ENCODE data around the gene AMDHD2. TPM values are rescaled to one million over a fixed set of nuclear protein-coding genes. Genes with fewer than 3 reads are reported as not detected.
"Not testable (repeated sequence)": the region's sequence is repeated elsewhere in the genome, so short reads cannot be mapped to it uniquely, and the experiment has no call there.

Gene AMDHD2
- polyA plus RNA-seq, 1 experiment = 15.9 TPM

DNA sequence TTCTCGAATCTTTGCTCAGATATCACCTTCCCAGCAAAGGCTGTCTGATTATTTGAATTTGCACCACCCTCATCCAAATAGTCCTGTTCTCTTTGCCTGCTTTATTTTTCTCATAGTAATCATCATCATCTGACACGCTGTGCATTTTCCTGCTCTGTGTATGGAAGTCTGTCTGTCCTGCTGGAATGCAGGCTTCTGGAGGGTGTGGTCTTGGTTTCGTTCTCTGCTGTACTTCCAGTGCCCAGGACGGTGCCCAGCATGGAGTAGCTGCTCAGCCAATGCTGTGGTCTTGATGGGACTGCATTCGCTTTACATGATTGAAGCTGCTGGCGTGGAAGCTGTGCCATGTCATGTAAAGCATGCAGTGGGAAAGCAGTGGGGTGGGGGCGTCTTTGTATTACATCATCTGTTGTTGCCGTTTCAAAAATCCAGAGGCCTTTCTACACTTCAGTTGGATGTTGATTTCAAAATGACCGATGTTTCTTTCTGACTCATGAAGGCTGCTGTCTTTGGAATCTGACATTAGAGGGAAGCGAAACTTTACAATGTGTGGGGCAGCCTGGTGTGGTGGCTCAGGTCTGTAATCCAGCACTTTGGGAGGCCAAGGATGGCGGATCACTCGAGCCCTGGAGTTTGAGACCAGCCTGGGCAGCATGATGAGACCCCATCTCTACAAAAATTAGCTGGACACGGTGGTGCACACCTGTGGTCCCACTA is 34.7 kb downstream of the AMDHD2 start:
- CTCF ChIA-PET; POLR2A ChIA-PET; DNase-seq (ENCODE audit: low read depth): not testable (repeated sequence)

DNA sequence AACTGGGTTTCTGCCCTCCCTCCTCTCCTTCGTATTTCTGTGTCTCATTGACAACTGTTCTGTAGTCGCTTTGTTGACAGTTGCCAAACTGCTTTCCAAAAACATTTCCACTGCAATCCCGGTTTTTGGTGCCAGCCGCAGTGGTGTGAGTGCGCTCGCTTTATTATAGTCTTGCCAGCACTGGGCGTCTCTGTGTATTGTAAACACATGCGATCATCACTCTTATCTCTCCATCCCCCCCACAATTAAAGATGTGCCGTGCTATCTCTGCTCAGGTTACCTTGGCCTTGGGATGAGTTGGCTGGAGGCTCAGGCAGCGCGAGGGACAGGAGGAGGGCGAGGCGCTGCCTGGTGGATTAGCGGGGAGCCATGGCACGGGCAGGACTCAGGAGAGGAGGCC is 37.0 kb downstream of the AMDHD2 start:
- DNase-seq (ENCODE audit: low read depth); POLR2A ChIA-PET; H3K36me3 ChIP-seq (ENCODE audit: control insufficient read depth, insufficient read depth, low read length); CTCF ChIA-PET; H3K4me3 ChIP-seq (ENCODE audit: low read depth, low read length); H3K27me3 ChIP-seq (ENCODE audit: control insufficient read depth, insufficient read depth, low read length): not testable (repeated sequence)

More for the DNA sequence above, 34.7 kb downstream of the AMDHD2 start:
- H3K36me3 ChIP-seq (ENCODE audit: control insufficient read depth, insufficient read depth, low read length); H3K27me3 ChIP-seq (ENCODE audit: control insufficient read depth, insufficient read depth, low read length); H3K4me3 ChIP-seq (ENCODE audit: low read depth, low read length): not testable (repeated sequence)

DNA sequence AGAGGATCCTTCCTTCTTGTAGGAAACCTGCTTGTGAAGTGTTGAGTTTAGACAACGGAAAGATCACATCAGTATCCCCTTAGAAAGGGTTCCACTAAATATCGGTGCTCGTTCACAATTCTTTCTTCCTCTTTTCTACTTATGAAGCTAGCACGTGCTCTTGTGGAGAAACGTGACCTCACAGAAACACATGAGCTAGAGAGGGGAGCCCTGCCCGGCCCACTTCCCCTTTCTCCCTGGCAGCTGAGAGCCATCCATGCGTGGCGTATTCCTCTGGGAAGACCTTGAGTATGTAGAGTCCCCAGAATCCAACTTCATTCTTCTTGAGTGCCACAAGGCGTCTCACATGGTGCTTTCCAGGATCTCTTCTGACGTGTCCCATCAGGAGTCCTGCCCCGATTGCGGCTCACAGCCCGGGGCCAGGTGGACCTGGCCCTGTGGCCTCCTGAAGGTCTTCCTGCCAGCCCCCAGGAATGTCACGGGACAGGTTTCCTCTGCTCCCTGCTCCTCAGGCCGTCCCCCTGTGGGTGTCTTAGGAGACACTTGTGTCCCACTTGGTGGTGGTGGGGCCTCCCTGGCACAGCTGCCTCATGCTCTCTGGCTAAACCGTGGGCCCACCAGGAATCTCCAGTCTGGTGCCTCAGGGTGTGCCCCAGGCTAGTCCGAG is 40.1 kb downstream of the AMDHD2 start:
- DNase-seq (ENCODE audit: low read depth); CTCF ChIA-PET; POLR2A ChIA-PET; H3K27me3 ChIP-seq (ENCODE audit: control insufficient read depth, insufficient read depth, low read length); H3K4me3 ChIP-seq (ENCODE audit: low read depth, low read length); H3K36me3 ChIP-seq (ENCODE audit: control insufficient read depth, insufficient read depth, low read length): not testable (repeated sequence)

DNA sequence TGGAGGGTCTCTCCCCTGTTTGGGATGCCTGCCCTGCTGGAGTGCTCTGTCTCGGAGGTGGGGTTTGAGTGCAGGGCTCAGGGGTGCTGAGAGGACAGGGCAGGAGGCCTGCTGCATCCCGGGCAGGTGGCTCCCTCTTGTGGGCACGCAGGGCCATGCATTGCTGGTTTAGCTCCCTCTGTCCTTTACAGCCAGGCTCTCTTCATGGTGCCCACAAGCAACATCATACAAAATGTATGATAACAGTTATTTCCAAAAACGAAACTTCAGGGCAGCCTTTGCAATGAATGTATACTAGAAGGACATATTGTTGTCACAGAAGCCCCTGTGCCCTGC is 40.6 kb downstream of the AMDHD2 start:
- CTCF ChIA-PET; H3K27me3 ChIP-seq (ENCODE audit: control insufficient read depth, insufficient read depth, low read length); H3K4me3 ChIP-seq (ENCODE audit: low read depth, low read length); DNase-seq (ENCODE audit: low read depth); H3K36me3 ChIP-seq (ENCODE audit: control insufficient read depth, insufficient read depth, low read length); POLR2A ChIA-PET: not testable (repeated sequence)
- TF ChIP-seq, protein P1, sequence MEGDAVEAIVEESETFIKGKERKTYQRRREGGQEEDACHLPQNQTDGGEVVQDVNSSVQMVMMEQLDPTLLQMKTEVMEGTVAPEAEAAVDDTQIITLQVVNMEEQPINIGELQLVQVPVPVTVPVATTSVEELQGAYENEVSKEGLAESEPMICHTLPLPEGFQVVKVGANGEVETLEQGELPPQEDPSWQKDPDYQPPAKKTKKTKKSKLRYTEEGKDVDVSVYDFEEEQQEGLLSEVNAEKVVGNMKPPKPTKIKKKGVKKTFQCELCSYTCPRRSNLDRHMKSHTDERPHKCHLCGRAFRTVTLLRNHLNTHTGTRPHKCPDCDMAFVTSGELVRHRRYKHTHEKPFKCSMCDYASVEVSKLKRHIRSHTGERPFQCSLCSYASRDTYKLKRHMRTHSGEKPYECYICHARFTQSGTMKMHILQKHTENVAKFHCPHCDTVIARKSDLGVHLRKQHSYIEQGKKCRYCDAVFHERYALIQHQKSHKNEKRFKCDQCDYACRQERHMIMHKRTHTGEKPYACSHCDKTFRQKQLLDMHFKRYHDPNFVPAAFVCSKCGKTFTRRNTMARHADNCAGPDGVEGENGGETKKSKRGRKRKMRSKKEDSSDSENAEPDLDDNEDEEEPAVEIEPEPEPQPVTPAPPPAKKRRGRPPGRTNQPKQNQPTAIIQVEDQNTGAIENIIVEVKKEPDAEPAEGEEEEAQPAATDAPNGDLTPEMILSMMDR (IDR thresholded peaks at IDR 0.05; ENCODE audit: insufficient read depth, low read depth, low read length) = peak; percentile 31; the same call in 1 of the 2 replicates

DNA sequence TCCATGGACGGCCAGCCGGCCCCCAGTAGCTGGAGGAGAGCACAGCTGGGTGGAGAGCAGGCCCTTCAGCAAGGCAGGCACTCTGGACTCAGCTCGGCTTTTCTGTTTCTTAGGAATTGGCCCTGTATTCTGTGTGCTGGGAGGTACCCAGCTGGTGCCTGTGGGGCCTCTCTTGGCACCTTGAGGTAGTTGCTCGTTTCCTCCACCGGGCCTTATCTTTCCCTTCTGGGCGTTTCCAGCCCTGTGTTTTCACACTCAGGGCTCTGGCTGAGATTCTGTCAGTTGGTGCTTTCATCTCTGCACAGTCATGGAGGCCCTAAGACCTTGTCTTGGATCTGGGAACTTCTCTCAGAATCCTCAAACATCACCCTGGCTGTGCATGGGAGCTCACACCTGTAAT is 47.3 kb downstream of the AMDHD2 start:
- H3K4me3 ChIP-seq (ENCODE audit: low read depth, low read length); H3K27me3 ChIP-seq (ENCODE audit: control insufficient read depth, insufficient read depth, low read length); CTCF ChIA-PET; H3K36me3 ChIP-seq (ENCODE audit: control insufficient read depth, insufficient read depth, low read length); DNase-seq (ENCODE audit: low read depth); POLR2A ChIA-PET: not testable (repeated sequence)

DNA sequence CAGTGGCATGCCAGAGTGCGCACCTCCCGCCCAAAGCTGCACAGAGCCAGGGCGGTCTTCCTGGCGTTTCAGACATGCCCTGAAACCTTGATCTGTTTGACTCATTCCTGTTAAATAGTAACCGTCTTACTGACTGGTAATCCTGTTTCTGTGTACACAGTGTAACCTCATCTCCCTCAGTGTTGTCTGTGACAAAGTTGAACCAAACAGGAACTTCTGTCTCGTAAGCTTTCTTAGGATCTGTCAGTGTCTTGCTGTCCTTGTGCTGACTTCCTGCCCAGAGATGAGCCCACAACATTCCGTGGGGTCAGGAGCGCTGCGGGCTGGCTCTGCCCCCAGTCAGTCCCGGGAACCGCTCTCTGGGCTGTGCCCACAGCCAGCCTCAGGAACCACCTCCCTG is 48.4 kb downstream of the AMDHD2 start:
- POLR2A ChIA-PET = not testable (repeated sequence)

DNA sequence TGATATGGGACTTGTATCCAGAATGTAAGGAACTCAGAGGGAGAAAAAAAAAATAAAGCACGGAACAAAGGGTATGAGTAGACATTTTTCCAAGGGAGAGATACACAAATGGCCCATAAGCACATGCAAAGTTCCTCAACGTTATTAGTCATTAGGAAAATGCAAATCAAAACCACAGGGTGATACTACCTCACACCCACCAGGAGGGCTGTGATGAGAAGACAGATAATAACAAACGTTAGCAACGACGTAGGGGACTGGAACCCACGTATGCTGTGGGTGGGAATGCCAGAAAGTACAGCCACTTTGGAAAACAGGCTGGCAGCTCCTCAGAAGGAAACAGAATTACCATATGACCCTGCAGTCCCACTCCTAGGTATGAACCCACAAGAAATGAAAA is 52.5 kb downstream of the AMDHD2 start:
- H3K36me3 ChIP-seq (ENCODE audit: control insufficient read depth, insufficient read depth, low read length); H3K4me3 ChIP-seq (ENCODE audit: low read depth, low read length); DNase-seq (ENCODE audit: low read depth); POLR2A ChIA-PET; H3K27me3 ChIP-seq (ENCODE audit: control insufficient read depth, insufficient read depth, low read length); CTCF ChIA-PET: not testable (repeated sequence)

More for the DNA sequence above, 48.4 kb downstream of the AMDHD2 start:
- H3K4me3 ChIP-seq (ENCODE audit: low read depth, low read length); DNase-seq (ENCODE audit: low read depth); CTCF ChIA-PET; H3K27me3 ChIP-seq (ENCODE audit: control insufficient read depth, insufficient read depth, low read length); H3K36me3 ChIP-seq (ENCODE audit: control insufficient read depth, insufficient read depth, low read length): not testable (repeated sequence)

DNA sequence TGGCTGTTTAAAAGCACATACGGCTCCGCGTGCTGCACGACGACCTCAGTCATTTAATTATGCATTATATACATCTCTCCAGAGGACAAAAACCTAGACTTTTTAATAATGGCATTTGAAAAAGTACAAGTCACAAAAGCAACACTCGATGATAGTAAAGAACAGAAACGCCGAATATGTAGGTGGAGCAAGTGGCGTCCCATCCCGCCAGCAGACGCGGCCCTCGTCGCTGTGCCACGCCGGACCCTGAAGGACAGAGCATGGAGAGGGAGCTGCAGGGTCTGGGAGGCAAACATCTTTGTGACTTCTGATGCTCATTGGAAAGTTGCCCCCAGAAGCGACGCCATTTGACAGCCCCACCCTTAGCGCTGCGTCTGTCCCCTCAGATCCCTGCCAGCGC is 55.7 kb downstream of the AMDHD2 start:
- CTCF ChIA-PET; DNase-seq (ENCODE audit: low read depth): not testable (repeated sequence)

DNA sequence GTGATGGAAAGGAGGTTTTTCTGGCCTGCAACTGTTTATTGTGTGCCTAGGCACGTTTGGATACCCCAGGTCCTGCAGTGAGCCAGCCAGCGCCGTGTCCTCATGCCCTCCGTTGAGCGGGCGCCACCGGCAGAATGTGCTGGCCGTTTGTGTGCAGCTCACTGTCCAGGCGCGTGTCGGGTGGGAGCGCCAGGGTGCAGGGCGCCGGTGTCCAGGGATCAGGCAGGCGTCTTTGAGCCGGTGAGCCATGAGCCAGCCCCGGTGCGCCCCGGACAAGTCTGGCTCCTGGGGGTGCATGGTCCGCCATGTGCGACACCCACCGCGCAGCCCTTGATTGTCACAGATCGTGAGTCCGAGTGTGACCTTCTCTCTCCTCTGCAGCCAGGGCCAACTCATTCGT is 56.9 kb downstream of the AMDHD2 start:
- H3K36me3 ChIP-seq (ENCODE audit: control insufficient read depth, insufficient read depth, low read length); H3K4me3 ChIP-seq (ENCODE audit: low read depth, low read length); POLR2A ChIA-PET; DNase-seq (ENCODE audit: low read depth); H3K27me3 ChIP-seq (ENCODE audit: control insufficient read depth, insufficient read depth, low read length); CTCF ChIA-PET: not testable (repeated sequence)

More for the DNA sequence above, 55.7 kb downstream of the AMDHD2 start:
- H3K27me3 ChIP-seq (ENCODE audit: control insufficient read depth, insufficient read depth, low read length); H3K36me3 ChIP-seq (ENCODE audit: control insufficient read depth, insufficient read depth, low read length); POLR2A ChIA-PET; H3K4me3 ChIP-seq (ENCODE audit: low read depth, low read length): not testable (repeated sequence)

DNA sequence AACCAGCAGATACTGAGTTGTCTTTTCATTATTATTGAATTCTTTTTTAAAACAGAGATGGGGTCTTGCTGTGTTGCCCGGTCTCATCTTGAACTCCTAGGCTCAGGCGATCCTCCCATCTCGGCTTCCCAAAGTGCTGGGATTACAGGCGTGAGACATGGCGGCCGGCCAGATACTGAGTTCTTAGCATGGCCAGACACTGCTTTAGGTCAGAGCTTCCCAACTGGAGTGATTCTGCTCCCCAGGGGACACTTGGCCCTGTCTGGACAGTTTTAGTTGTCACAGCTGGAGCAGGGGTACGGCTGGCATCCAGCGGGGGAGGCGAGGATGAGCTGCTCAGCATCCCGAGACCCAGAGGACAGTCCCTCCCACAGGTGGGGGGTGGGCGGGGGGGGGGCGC is 58.7 kb downstream of the AMDHD2 start:
- POLR2A ChIA-PET = not testable (repeated sequence)

More for the DNA sequence above, 58.7 kb downstream of the AMDHD2 start:
- H3K4me3 ChIP-seq (ENCODE audit: low read depth, low read length); CTCF ChIA-PET; H3K36me3 ChIP-seq (ENCODE audit: control insufficient read depth, insufficient read depth, low read length); DNase-seq (ENCODE audit: low read depth); H3K27me3 ChIP-seq (ENCODE audit: control insufficient read depth, insufficient read depth, low read length): not testable (repeated sequence)
